Gastroesophageal sphincter (tissue), 4 donors: ENCODE results near the gene ADGRF1. TPM values are rescaled to one million over a fixed set of nuclear protein-coding genes. Genes with fewer than 3 reads are reported as not detected.
A peak's percentile ranks its signal among the peaks of the same experiment; 100 is the strongest.

Experiments
- ATAC-seq: fragments of 150-250 bp; one replicate; pipeline ENCODE4 v1.9.1; 2016; ENCODE audit warnings: mild to moderate bottlenecking, moderate library complexity
- H3K27ac ChIP-seq, 4 donors: fragments of 200-600 bp; sonication (generic) in 3 of 4; 1 replicate in 3 of 4; 2 replicates in 1 of 4; pipeline ENCODE4 v1.5.1; 2016 to 2019
- H3K27me3 ChIP-seq: fragments of 200-600 bp; sonication (generic); one replicate; pipeline ENCODE4 v1.5.1; 2019
- H3K36me3 ChIP-seq, 2 donors: fragments of 200-600 bp; sonication (generic); one replicate each; pipeline ENCODE4 v1.5.1; 2019; ENCODE audit warnings: control low read depth in 1 of 2
- H3K4me1 ChIP-seq, 3 donors: fragments of 200-600 bp; sonication (generic); 1 replicate in 2 of 3; 2 replicates in 1 of 3; pipeline ENCODE4 v1.5.1; 2016 to 2019; ENCODE audit warnings: control low read depth in 2 of 3
- H3K4me3 ChIP-seq, 2 donors: fragments of 200-600 bp; sonication (generic); one replicate each; pipeline ENCODE4 v1.5.1; 2019; ENCODE audit warnings: mild to moderate bottlenecking in 1 of 2, moderate library complexity in 1 of 2
- H3K9me3 ChIP-seq, 3 donors: fragments of 200-600 bp; sonication (generic); one replicate each; pipeline ENCODE4 v1.5.1; 2017 to 2019; ENCODE audit warnings: control low read depth in 2 of 3
- CTCF ChIP-seq, 4 experiments: fragments of 200-600 bp in 2 of 4; fragments of 450-650 bp in 2 of 4; sonication (generic) in 1 of 4; IDR thresholded peaks; one replicate each; pipeline ENCODE4 v1.5.1; 2017 to 2019; ENCODE audit warnings: antibody characterized with exemption in 4 of 4, mild to moderate bottlenecking in 2 of 4, moderate library complexity in 2 of 4
- EP300 ChIP-seq: sonication (generic); formaldehyde crosslinking; IDR thresholded peaks from one replicate; pipeline ENCODE4 v1.6.1; 2017; ENCODE audit warnings: antibody characterized with exemption, mild to moderate bottlenecking
- POLR2A ChIP-seq, 2 donors: fragments of 450-650 bp; IDR thresholded peaks; one replicate each; pipeline ENCODE4 v1.6.1; 2017; ENCODE audit warnings: antibody characterized with exemption in 2 of 2, mild to moderate bottlenecking in 2 of 2, moderate library complexity in 1 of 2
- POLR2AphosphoS5 ChIP-seq: sonication (generic); formaldehyde crosslinking; IDR thresholded peaks from one replicate; pipeline ENCODE4 v1.6.1; 2017; ENCODE audit warnings: antibody characterized with exemption
- WGBS, 2 donors: methylation state at CpG; one replicate each; pipeline ENCODE4 v1.1.5; 2018; ENCODE audit warnings: low coverage in 1 of 2; 5-methylcytosine and 5-hydroxymethylcytosine counted together
- total RNA-seq, 4 donors: library from RNA; depleted of rRNA; stranded (reverse); fragments of >200 nt; gene quantifications; one replicate each; pipeline ENCODE4 v1.1.0, GENCODE V29; 2016

ADGRF1 gene
- total RNA-seq, 4 donors from 2014 or later, result 1.8 TPM; not detected in 3

- TF ChIP-seq POLR2A (IDR thresholded peaks at IDR 0.05) (no peak), EP300 (no peak), POLR2AphosphoS5 (no peak), CTCF (IDR thresholded peaks at IDR 0.05) (no peak)
- ATAC-seq, result peak; percentile 46
- Histone ChIP-seq H3K36me3 (no peaks in the 10 kb centered on the region), H3K27ac (peak overlapping the region in 2 of 4 donors; percentile 43 to 44), H3K4me3 (no peak overlapping the region), H3K4me1 (peaks cover 0 to 3% (median 0%) of the 10 kb centered on the region in 3 donors), H3K27me3 (no peaks in the 10 kb centered on the region), H3K9me3 (no peaks in the 10 kb centered on the region)
- WGBS, 2 donors, result 53 to 85% methylated on average over 6 of the region's 6 CpGs
Measured at GRCh38 chr6:46990031-46990644, 52.0 kb downstream of the ADGRF1 start.

GRCh38 chr6:46989398-46989797 lies 52.7 kb downstream of the ADGRF1 start:
- Histone ChIP-seq H3K4me3 (no peak overlapping the region), H3K4me1 (peaks cover 0 to 3% (median 0%) of the 10 kb centered on the region in 3 donors), H3K36me3 (no peaks in the 10 kb centered on the region), H3K27me3 (no peaks in the 10 kb centered on the region), H3K27ac (peak overlapping the region in 1 of 4 donors; percentile 44), H3K9me3 (no peaks in the 10 kb centered on the region)
- peak; percentile 46 for ATAC-seq
- no peak for TF ChIP-seq EP300
- TF ChIP-seq CTCF (IDR thresholded peaks at IDR 0.05), result no peak
- TF ChIP-seq POLR2AphosphoS5, result no peak
- no peak for TF ChIP-seq POLR2A (IDR thresholded peaks at IDR 0.05)
- 50 to 68% methylated on average over 2 to 3 of the region's 3 CpGs for WGBS, 2 donors

- no peaks in the 10 kb centered on the region for H3K9me3 ChIP-seq
- ATAC-seq, result no peak
- H3K4me1 ChIP-seq, result peaks cover 0 to 3% (median 0%) of the 10 kb centered on the region in 3 donors
- TF ChIP-seq POLR2A (IDR thresholded peaks at IDR 0.05) (no peak), CTCF (IDR thresholded peaks at IDR 0.05) (no peak), POLR2AphosphoS5 (no peak), EP300 (no peak)
- no peaks in the 10 kb centered on the region for H3K27me3 ChIP-seq
- H3K4me3 ChIP-seq, result no peak overlapping the region
- no peak overlapping the region for H3K27ac ChIP-seq
- WGBS, 2 donors, result 50 to 64% methylated on average over 1 to 3 of the region's 3 CpGs
- no peaks in the 10 kb centered on the region for H3K36me3 ChIP-seq
Measured at GRCh38 chr6:46985943-46986342, 56.2 kb downstream of the ADGRF1 start.

- H3K27ac ChIP-seq, result no peak overlapping the region
- H3K4me3 ChIP-seq, result no peak overlapping the region
- H3K4me1 ChIP-seq, result no peaks in the 10 kb centered on the region
- H3K9me3 ChIP-seq, result no peaks in the 10 kb centered on the region
- no peak for ATAC-seq
- no peak for TF ChIP-seq CTCF (IDR thresholded peaks at IDR 0.05)
- no peaks in the 10 kb centered on the region for H3K27me3 ChIP-seq
- no peaks in the 10 kb centered on the region for H3K36me3 ChIP-seq
Measured at GRCh38 chr6:46983007-46983411, 59.1 kb downstream of the ADGRF1 start.

- Histone ChIP-seq H3K36me3 (no peaks in the 10 kb centered on the region), H3K4me1 (no peaks in the 10 kb centered on the region), H3K9me3 (no peaks in the 10 kb centered on the region), H3K27me3 (no peaks in the 10 kb centered on the region), H3K4me3 (no peak overlapping the region), H3K27ac (no peak overlapping the region)
- 42 to 51% methylated on average over 2 to 4 of the region's 4 CpGs for WGBS, 2 donors
- TF ChIP-seq EP300 (no peak), CTCF (IDR thresholded peaks at IDR 0.05) (no peak), POLR2AphosphoS5 (no peak), POLR2A (IDR thresholded peaks at IDR 0.05) (no peak)
- no peak for ATAC-seq
Measured at GRCh38 chr6:46979206-46979605, 62.9 kb downstream of the ADGRF1 start.
